NT2/D1 (cell line): ENCODE data around the gene RHCG.

Source experiments
- DNase-seq: peaks from one replicate; pipeline ENCODE4 v3.0.0-alpha.2; 2011; ENCODE audit warnings: low read depth, low spot score
- H3K27me3 ChIP-seq: 2 replicates; pipeline ENCODE4 v1.6.0; 2011; ENCODE audit warnings: mild to moderate bottlenecking; ENCODE audit not compliant: insufficient read length, insufficient read depth
- H3K36me3 ChIP-seq: 2 replicates; pipeline ENCODE4 v1.6.1; 2011; ENCODE audit warnings: mild to moderate bottlenecking, low read length, mixed read lengths; ENCODE audit not compliant: insufficient read depth, insufficient read length
- H3K4me1 ChIP-seq: 2 replicates; pipeline ENCODE4 v1.5.1; 2011; ENCODE audit not compliant: insufficient read depth, insufficient read length
- H3K4me3 ChIP-seq: 2 replicates; pipeline ENCODE4 v1.5.1; 2011; ENCODE audit warnings: low read depth; ENCODE audit not compliant: insufficient read length
- H3K9ac ChIP-seq: 2 replicates; pipeline ENCODE4 v1.6.0; 2011; ENCODE audit warnings: low read depth; ENCODE audit not compliant: insufficient read length
- H3K9me3 ChIP-seq: 2 replicates; pipeline ENCODE4 v1.5.1; 2011; ENCODE audit warnings: mild to moderate bottlenecking, low read length; ENCODE audit not compliant: insufficient read depth
- SUZ12 ChIP-seq: IDR thresholded peaks from 2 replicates; pipeline ENCODE4 v1.6.1; 2011; ENCODE audit not compliant: insufficient read length, insufficient read depth; ENCODE audit errors: extremely low read depth
- YY1 ChIP-seq: IDR thresholded peaks from 2 replicates; pipeline ENCODE4 v1.6.1; 2011; ENCODE audit not compliant: insufficient read length, insufficient read depth
- ZNF274 ChIP-seq: IDR thresholded peaks from 2 replicates; pipeline ENCODE4 v1.6.1; 2011; ENCODE audit warnings: mild to moderate bottlenecking, low read depth, low read length

Gene RHCG

DNA sequence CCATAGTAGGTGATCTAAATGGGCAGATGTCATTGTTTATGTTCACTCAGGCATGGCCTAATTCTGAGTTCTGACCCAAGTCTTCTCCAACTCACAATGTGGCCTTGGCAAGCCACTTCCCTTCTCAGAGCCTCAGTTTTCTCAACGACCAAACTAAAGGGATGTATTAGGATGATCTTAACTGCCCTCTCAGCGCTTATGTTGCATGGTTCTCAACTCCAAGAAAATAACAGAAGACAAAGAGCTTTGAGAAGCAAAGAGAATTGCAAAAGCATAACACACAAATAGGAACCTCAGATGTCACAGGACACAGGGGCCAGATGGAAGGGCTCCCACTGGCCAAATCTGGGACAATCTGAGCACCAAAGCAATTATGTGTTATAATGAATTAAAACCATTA is 8.6 kb downstream of the RHCG start:
- no peak overlapping the region for H3K4me3 ChIP-seq
- DNase-seq: no peak
- peaks cover 4% of the 10 kb centered on the region for H3K27me3 ChIP-seq
- H3K4me1 ChIP-seq: peaks cover 8% of the 10 kb centered on the region
- no peaks in the 10 kb centered on the region for H3K9me3 ChIP-seq
- TF ChIP-seq ZNF274 (no peak), YY1 (no peak), SUZ12 (no peak)
- H3K36me3 ChIP-seq: no peaks in the 10 kb centered on the region
- no peak overlapping the region for H3K9ac ChIP-seq

DNA sequence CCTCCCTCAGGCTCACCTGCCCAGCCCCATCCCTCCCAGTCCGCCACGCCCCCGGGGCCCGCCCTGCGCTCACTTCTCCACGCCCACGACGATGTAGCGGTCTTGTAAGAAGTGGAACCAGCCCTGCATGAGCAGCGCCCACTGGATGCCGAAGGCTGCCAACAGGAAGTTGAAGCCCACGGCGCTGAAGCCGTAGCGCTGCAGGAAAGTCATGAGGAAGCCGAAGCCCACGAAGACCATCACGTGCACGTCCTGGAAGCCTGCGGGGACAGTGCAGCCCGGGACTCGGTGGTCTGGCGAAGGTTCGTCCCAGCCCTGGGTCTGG is 9.7 kb downstream of the RHCG start:
- Histone ChIP-seq H3K27me3 (peaks cover 3% of the 10 kb centered on the region), H3K4me1 (peaks cover 4% of the 10 kb centered on the region), H3K9ac (no peak overlapping the region), H3K36me3 (no peaks in the 10 kb centered on the region), H3K9me3 (no peaks in the 10 kb centered on the region), H3K4me3 (no peak overlapping the region)
- DNase-seq: no peak
- TF ChIP-seq ZNF274 (no peak), YY1 (no peak)

DNA sequence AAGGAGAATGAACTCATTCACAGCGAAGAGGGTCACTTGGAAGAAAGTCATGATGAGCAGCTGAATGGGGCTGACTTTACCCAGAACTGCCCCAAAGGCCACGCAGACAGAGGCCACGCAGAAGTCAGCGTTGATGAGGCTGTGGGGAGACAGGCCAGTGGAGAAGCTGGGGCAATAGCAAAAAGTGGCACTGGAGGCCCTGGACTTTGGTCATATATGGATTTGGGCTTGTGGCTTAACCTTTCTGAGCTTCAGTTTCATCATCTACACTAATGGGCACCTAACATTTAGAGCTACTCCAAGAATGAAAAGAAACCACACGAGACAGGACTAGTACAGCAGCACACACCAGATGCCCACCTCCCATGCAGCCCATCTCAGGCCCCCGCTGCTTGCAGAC is 13.3 kb downstream of the RHCG start:
- Histone ChIP-seq H3K4me3 (no peak overlapping the region), H3K27me3 (peaks cover 5% of the 10 kb centered on the region), H3K9me3 (no peaks in the 10 kb centered on the region), H3K36me3 (no peaks in the 10 kb centered on the region), H3K9ac (no peak overlapping the region), H3K4me1 (no peaks in the 10 kb centered on the region)
- TF ChIP-seq SUZ12 (no peak), ZNF274 (no peak), YY1 (no peak)
- no peak for DNase-seq

DNA sequence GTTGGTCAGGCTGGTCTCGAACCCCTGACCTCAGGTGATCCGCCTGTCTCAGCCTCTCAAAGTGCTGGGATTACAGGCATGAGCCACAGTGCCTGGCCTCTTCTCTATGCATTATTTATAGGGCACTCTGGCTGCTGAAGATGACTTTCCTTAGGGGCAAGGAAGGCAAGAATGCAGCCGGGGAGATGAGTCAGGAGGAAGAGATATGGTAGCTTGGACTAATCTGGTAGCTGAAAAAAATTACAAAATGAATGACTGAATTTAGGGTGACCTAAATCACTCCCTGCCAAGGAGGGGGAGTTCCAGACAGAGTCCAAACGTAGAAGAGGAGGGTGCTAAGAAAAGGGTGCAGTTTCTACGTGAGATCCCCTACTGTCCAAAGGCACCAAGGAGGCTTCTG is 14.2 kb downstream of the RHCG start:
- Histone ChIP-seq H3K9ac (no peak overlapping the region), H3K4me3 (no peak overlapping the region), H3K9me3 (no peaks in the 10 kb centered on the region), H3K27me3 (peaks cover 12% of the 10 kb centered on the region), H3K36me3 (no peaks in the 10 kb centered on the region), H3K4me1 (no peaks in the 10 kb centered on the region)
- TF ChIP-seq SUZ12 (no peak), ZNF274 (no peak), YY1 (no peak)
- no peak for DNase-seq

DNA sequence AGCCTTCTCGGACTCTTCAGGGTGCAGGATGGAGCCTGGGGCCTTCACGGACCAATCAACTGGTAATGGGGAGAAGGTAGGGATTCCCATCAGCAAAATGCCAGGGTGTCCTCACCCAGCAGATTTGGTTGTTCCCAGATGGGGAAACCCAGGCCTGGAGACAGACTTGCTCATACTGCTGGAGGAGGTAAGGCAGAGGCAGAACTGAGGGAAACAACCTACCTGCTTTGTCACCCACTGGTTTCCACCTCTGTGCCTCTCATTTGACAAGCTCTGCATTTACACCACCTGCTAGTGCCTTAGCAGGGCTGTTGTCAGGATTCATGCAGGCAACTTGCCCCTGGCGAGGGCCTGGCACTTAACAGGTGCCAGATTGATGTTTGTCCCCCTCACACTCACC is 15.9 kb downstream of the RHCG start:
- peaks cover 25% of the 10 kb centered on the region for H3K27me3 ChIP-seq
- H3K4me3 ChIP-seq: no peak overlapping the region
- no peaks in the 10 kb centered on the region for H3K36me3 ChIP-seq
- no peaks in the 10 kb centered on the region for H3K4me1 ChIP-seq
- H3K9me3 ChIP-seq: no peaks in the 10 kb centered on the region
- no peak for DNase-seq
- TF ChIP-seq ZNF274 (no peak), YY1 (no peak), SUZ12 (no peak)
- H3K9ac ChIP-seq: no peak overlapping the region

DNA sequence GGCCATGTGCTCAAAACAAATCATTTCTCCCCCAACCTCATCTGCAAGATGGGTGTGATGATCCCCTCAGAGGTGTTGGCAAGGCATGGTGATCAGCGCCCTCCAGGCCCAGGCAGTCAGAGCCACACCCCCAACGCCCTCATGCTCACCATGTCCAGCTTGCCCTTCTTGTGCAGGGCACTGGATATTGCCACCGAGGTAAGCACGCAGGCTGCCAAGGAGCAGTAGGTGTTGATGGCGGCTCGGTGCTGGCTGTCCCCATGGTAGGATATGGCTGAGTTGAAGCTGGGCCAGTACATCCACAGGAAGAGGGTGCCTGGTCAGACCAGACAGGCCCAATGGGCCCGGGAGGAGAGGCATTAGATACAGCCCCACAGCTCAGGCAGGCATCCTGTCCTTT is 17.2 kb downstream of the RHCG start:
- Histone ChIP-seq H3K36me3 (no peaks in the 10 kb centered on the region), H3K4me3 (no peak overlapping the region), H3K27me3 (peaks cover 34% of the 10 kb centered on the region), H3K4me1 (no peaks in the 10 kb centered on the region), H3K9ac (no peak overlapping the region), H3K9me3 (no peaks in the 10 kb centered on the region)
- no peak for TF ChIP-seq ZNF274
- TF ChIP-seq SUZ12: no peak
- DNase-seq: no peak

DNA sequence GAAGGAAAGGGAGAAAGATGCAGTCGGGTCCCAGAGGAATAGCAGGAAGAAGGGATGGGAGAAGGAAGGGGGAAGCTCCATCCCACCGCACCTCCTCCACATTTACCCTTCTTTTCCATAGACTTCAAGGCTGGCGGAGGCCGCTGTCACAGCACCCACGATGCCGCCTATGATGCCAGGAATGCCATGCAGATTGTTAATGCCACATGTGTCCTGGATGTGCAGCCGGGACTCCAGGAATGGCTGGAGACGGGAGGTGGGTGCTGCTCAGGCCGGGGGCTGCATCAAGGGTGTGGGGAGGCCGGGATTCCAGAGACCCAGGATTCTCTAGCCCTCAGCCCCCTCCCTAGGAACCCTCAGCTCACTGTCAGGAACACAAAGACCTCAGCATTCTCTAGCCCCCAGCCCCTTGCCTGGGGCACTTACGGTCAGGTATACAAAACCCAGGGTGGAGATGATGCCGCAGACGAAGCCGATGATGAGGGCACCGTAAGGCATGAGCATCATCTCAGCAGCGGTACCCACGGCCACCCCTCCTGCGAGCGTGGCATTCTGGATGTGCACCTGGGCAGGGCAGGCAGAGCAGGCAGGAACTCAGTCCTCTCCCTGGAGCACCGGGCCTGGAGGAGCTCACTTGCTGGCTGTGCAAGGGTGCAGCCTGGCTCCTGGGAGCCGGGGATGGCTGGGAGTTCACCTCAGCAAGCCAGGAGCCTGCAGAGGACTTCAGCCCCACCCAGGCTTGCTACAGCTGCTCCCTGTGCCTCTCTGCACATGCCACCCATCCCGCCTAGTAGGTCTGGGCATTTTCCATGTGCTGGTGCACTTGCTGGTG is 18.8 kb downstream of the RHCG start:
- TF ChIP-seq YY1 (no peak), SUZ12 (no peak), ZNF274 (no peak)
- Histone ChIP-seq H3K36me3 (no peaks in the 10 kb centered on the region), H3K9ac (no peak overlapping the region), H3K4me3 (no peak overlapping the region), H3K4me1 (no peaks in the 10 kb centered on the region), H3K9me3 (no peaks in the 10 kb centered on the region), H3K27me3 (peaks cover 45% of the 10 kb centered on the region)
- DNase-seq: no peak
